Activated CD8-positive, alpha-beta memory T cell treated with anti-CD3 and anti-CD28 coated beads, Interleukin-2, amount 50 U/mL, for 4 hours (primary cell): ENCODE data around the gene CTSZ.
"Not testable (repeated sequence)": the region's sequence is repeated elsewhere in the genome, so short reads cannot be mapped to it uniquely, and the experiment has no call there.

Source experiments
- DNase-seq: peaks from one replicate; pipeline ENCODE4 v3.0.0-alpha.2; 2020

The CTSZ gene

DNA sequence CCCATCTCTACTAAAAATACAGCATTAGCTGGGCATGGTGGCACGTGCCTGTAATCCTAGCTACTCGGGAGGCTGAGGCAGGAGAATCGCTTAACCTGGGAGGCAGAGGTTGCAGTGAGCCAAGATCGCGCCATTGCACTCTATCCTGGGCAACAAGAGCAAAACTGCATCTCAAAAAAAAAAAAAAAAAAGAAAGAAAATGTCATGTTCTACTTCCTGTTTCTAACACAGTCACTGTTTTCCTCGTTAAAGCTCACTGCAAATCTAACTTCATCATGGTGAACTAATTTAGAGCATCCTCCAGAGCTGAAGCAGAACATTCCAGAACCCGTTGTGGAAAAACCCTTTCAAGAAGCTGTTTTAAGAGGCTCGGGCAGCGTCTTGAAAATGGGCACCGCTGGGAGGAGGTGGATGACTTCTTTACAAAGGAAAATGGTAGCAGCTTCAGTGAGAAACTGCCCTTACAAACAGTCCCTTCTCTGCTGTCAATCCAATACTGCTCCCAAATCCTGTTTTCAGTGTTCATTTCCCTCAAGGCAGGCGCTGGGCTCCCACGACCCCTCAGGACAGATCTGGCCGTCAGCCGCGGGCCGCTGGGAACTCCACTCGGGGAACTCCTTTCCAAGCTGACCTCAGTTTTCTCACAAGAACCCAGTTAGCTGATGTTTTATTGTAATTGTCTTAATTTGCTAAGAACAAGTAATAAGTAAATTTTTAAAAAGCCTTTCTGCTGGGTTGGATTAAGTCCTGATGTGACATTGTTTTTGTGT lies 12.5 kb downstream of the CTSZ start:
- no peak for DNase-seq

DNA sequence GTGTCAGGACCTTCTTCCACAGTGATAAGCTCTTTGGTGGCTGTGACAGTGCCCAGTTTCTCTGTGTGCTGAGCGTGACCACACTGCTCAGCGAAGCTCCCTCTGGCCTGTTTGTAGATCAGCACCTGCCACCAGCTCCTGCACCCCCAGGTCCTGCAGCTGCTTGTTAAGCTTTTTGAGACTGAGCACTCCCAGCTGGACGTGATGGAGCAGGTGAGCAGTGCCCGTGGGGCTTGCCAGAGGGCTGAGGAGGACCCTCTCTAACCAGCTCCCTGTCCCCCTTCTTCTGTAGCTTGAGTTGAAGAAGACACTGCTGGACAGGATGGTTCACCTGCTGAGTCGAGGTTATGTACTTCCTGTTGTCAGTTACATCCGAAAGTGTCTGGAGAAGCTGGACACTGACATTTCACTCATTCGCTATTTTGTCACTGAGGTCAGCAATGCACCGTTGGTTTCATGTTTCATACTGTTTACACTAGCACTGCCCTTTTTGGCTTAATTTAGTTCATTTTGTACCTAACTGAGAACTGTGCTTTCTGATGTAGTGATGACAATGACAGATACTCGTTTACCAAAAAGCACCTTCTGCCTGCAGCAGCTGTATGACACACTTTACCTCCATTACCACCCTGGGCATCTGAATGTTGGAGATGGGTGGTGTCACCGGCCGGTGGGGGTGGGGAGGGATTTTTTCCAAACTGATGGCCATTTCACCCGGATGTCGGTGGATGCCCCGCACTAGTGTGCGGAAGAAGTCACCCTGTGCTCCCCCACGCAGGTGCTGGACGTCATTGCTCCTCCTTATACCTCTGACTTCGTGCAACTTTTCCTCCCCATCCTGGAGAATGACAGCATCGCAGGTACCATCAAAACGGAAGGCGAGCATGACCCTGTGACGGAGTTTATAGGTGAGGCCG lies 13.5 kb downstream of the CTSZ start:
- no peak for DNase-seq

- DNase-seq = no peak
Observed at GRCh38 chr20:58992911-58993310, 14.1 kb downstream of the CTSZ start.

DNA sequence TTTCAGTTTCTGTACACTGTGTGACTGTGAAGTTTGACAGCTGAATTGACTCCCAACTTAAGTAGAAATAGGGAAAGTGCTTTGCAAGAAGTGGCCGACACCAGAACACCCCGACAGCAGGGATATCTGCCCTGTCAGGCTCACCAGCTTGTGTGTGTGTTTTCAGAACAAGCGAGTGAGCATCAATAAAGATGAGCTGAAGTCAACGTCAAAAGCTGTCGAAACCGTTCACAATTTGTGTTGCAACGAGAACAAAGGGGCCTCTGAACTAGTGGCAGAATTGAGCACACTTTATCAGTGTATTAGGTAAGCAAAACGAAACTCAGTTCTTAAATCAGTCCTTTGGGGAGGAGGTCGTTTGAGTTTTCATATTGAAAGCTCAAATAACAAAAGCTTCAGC lies 15.3 kb downstream of the CTSZ start:
- DNase-seq = no peak

DNA sequence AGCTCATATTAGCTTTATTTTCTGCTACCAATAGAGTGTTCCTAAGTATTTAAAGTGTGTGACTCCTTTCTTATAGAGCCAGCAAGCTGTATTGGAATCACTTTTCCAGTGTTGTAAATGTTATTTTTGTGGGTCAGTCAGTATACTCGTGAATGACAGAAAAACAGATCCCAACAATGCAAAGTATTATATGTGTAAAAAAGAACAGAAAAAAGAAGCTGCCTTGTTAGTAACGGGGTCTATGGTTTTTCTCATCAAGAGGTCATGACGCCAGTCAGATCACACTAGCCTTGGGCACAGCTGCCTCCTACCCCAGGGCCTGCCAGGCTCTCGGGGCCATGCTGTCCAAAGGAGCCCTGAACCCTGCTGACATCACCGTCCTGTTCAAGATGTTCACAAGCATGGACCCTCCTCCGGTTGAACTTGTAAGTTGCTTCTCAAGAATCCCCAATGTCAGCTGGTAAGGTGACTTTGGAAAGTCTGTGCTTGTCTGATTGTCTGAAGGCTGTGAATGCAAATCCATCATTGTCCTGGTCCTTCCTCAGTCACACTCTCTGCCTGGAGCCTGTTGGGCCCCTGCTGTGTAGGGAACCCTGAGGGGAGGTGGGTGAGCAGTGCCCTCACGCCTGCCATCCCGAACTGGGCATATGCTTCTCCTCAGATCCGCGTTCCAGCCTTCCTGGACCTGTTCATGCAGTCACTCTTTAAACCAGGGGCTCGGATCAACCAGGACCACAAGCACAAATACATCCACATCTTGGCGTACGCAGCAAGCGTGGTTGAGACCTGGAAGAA lies 16.2 kb downstream of the CTSZ start:
- DNase-seq = no peak

- no peak for DNase-seq
Observed at GRCh38 chr20:58989196-58989595, 17.9 kb downstream of the CTSZ start.

DNA sequence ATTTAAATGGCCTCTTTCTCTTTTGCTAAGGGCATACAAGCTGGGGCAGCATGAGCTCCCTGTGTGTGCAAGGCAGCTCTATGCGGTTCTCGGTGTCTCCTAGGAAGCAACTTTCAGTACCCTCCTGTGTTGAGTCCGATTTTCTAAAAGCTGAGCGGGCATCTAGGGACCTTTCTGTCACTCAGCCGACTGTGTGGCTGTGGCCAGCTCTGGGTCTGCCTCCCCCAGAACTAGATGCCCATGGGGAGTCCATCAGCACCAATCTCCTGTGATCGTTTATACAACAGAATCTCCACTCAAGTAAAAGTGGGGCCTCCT lies 18.5 kb downstream of the CTSZ start:
- no peak for DNase-seq

- no peak for DNase-seq
Observed at GRCh38 chr20:58987790-58988564, 19.1 kb downstream of the CTSZ start.

- no peak for DNase-seq
Observed at GRCh38 chr20:58986968-58987517, 20.0 kb downstream of the CTSZ start.

DNA sequence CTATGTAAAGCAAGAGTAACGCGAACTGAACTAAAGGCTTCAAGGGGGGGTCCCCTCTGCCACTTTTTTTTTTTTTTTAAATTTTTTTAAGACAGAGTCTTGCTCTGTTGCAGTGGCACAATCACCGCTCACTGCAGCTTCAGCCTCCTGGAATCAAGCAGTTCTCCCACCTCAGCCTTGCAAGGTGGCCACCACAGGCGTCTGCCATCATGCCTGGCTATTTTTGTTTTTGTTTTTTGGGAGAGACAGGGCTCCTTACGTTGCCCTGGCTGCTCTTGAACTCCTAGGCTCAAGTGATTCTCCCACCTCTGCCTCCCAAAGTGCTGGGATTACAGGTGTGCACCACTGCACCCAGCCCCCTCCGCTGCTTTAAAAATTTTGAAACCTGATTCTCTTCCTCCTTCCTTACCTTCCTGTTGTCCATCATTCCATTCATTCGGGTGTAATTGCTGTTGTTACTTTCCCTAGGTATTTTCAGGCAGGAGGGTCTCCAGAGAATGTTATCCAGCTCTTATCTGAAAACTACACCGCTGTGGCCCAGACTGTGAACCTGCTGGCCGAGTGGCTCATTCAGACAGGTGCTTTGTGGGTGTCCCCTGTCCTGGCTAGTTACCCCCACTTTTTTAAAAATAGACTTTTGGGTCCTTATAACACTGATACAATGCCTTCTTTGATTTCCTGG lies 20.6 kb downstream of the CTSZ start:
- DNase-seq = no peak

DNA sequence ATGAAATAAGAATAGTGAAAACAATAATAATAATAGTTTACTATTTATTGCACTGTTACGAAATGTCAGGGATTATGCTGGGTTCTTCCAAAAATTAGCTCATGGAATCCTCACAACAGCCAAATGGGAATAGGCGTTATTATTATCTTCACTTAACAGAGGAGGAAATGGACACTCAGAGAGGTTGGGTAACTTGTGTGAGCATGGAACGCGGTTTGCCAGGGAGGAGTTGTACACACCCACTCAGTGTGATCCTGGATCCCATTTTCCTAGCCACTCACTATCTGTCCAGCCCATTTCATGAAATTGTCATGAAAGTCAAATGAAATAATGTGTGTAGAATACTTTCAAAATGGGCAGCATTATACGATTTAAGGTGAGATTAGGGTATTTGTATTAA lies 21.4 kb downstream of the CTSZ start:
- no peak for DNase-seq

- no peak for DNase-seq
Observed at GRCh38 chr20:58984691-58985090, 22.4 kb downstream of the CTSZ start.

GRCh38 chr20:58983115-58983468 lies 24.0 kb downstream of the CTSZ start:
- not testable (repeated sequence) for DNase-seq

DNA sequence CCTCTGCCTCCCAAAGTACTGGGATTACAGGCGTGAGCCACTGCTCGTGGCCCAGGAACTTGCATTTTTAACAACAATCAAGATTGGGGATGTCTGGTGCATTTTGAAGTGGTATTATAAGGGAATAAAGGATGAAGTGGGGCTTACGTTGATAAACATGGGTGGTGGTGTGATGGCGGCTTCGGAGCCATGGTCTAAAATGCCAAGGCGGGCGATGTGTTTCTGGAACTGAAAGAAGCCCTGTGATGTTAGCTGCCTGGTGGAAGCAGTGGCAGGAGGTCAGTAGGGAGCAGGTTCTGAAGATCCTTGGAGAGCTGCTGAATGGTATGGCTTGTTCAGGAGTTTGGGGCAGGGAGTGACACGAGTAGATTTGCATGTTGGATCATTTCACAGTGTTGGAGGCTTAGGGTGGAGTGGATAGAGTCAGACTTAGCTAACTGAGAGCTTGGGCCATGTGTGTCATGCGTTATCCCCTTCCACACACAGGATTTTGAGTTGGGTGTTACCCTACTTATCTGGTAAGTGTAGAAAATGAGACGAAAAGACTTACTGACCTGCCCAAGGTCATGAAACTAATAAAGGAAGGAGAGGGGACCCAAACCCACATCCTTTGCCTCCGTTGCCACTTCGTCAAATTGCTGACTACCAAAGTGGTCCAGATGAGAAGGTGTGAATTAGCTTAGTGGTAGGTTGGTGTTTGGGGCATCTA lies 24.5 kb downstream of the CTSZ start:
- no peak for DNase-seq

- DNase-seq = no peak
Observed at GRCh38 chr20:58981628-58982364, 25.3 kb downstream of the CTSZ start.

DNA sequence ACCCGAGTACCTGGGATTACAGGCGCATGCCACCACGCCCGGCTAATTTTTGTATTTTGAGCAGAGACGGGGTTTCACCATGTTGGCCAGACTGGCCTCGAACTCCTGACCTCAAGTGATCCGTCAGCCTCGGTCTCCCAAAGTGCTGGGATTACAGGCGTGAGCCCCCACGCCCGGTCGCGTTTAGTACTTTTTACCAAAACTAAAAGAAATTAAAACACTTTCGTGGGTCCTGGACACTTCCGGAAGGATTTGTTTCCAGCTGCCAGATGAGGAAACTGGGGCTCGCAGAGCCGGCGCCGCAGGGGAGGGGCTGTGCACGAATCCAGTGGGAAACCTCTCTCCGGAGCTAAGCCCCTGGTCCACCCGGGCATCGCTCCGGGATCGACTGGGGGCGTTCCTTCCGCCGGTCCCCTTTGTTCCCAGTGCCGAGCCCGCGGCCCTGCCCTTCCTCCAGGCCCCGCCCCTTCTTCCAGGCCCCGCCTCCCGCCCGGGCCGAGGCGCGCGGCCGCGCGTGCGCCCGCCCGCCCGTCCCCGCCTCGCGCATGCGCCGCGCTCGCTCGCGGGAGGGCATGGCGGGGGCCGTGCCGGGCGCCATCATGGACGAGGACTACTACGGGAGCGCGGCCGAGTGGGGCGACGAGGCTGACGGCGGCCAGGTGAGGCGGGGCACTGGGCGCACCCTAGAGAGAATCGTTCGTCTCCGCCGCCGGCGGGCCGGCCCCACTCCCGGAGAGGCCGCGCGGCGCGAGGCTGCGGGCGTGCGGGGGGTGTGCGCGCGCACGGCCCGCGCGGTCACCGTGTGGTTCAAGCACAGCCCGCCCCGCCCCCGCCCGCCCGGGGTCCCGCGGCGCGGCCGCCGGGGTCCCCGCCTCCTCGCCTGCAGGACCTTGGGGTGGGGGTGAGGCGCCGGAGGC lies 26.1 kb downstream of the CTSZ start, which contains the start of gene NELFCD:
Gene NELFCD (plus strand): TSS at position 546 of the 917 bp plus-strand sequence. CDS start 54 bp downstream, at position 600.
- DNase-seq = peak; percentile 90

DNA sequence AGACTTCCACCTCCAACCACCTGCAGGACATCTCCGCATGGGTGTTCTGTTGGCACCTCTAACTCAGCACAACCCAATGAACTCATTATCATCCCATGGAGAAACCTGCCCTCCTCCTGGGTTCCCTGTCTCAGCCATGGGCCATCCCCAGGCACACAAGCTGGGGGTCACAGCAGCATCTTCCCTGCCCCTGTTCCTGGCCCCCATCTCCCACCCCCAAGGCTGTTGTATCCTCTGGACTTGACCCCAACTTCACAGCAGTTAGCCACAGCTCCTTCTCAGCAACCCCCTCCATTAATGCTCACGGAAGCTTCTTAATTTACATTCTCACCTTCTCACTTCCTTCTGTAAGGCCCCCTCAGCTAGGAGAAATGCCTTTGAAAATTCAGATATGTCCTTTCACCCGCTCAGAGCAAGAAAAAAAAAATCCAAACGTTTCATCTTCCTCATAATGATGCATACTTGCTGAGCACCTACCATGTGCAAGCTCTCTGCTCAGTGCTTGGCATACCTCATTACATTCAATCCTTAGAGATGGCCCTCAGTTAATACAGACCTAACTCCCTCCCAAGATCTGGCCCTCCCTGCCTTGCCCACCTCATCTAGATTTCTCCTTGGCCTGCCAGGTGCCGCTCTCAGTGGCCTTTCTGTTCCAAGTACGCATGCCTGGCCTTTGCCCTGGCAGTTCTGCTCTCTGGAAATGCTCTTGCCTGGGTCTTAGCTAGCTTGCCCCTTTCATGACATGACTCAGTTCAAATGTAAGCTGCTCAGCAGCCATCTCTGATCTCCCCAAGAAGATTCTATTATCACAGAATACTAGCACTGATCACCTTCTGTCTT lies 28.5 kb downstream of the CTSZ start:
- DNase-seq = no peak

DNA sequence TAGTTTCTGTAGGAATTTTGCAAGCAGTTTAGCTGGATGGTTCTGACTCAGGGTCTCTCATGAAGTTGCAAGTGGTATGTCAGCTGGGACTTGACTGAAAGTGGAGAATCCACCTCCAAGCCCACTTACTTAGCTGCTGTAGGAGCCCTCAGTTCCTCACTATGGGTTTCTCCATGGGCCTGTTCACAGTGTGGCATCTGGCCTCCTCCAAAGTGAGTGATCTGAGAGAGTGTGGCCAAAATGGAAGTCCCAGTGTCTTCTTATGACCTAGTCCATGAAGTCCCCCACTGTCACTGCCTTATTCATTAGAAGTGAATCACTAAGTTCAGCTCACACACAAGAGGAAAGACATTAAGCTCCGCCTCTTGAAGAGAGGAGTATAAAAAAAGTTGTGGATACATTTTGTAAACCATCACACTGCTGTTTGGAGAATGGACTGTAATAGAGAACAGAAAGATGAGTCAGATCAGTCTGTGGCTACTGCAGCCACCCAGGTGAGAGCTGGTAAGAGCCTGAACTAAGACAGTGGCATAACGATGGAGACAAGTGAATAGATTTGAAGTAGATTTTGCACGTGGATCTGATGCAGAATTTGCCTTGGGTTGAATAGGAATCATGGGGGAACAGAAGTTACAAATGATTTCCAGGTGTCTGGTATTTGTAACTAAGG lies 30.9 kb downstream of the CTSZ start:
- DNase-seq = no peak
